NCI-H146 treated with DMSO at 0.1 percent for 48 hours (cell line): ENCODE data around the gene USP5.
"Not testable (repeated sequence)": the region's sequence is repeated elsewhere in the genome, so short reads cannot be mapped to it uniquely, and the experiment has no call there.

Experiments used
- DNase-seq: peaks from one replicate; lab custom pipeline; 2025; ENCODE audit not compliant: unreplicated experiment; lab: John Stamatoyannopoulos, UW

Gene USP5

DNA sequence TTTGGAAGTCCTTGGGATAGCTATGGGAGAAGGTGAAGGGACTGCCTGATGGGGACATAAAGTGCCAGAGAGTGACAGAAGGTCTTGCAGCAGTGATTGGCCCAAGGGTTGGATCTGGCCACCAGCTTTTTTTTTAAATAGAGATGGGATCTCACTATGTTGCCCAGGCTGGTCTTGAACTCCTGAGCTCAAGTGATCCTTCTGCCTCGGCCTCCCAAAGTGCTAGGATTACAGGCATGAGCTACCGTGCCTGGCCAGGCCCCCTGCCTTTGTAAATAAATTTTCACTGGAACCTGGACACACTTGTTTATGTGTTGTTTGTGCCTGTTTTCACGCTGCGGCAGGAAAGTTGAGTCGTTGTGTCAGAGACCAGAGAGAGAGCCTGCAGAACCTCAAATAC is 13.4 kb downstream of the USP5 start:
- DNase-seq = not testable (repeated sequence)

DNA sequence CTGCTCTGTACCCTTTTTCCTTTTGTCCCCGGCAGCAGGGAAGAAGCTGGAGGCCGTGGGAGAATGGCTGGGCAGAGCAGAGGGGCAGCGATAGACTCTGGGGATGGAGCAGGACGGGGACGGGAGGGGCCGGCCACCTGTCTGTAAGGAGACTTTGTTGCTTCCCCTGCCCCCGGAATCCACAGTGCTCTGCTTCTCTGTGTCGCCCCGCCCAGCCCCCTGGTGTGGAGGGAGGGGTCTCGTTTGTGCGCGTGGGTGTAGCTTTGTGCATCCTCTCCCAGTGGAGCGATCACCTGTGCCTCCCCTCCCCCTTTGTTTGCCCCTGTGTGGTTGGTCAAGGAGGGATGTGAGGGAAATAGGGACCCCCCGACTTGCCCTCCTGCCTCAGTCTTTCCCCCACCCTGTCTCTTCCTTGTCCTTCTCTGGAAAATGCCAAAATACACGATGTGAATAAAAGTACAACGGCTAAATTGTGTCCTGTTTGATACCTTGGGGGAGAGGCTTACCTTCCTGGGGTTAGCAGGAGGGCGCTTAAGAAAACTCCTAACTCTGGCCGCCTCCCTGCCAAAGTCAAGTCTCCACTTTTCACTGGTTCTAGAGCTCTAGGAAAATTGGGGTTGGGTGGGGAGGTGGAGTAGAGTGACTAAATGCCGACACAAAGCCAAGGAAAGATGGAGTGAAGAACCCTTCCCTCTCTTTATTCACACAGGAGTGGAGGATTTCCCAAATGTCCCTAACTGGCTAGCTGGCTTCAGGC is 14.4 kb downstream of the USP5 start:
- DNase-seq = no peak

DNA sequence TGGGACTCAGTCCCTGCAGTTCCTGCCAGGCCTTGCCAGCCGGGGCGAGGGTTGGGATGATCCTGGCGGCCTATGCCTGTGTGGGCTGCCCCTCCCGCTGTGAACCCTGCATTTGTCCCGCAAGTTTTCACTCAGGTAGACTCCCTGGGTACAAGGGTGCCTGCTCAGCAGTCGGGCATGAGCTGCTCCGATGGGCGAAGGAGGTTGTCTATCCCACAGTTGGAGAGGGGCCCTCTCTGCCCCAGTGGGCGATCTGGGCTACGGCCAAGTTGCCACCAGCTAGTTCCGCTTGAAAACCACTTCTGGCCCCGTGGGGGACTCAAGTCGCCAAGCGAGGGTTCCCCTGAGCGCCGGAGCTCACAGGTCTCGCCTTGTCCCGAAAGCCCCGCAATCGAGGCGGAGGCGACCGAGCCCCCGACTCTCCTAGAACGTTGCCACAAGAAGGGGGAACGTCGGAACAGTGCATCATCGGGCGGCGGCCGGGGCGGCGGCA is 15.0 kb downstream of the USP5 start:
- DNase-seq = no peak

DNA sequence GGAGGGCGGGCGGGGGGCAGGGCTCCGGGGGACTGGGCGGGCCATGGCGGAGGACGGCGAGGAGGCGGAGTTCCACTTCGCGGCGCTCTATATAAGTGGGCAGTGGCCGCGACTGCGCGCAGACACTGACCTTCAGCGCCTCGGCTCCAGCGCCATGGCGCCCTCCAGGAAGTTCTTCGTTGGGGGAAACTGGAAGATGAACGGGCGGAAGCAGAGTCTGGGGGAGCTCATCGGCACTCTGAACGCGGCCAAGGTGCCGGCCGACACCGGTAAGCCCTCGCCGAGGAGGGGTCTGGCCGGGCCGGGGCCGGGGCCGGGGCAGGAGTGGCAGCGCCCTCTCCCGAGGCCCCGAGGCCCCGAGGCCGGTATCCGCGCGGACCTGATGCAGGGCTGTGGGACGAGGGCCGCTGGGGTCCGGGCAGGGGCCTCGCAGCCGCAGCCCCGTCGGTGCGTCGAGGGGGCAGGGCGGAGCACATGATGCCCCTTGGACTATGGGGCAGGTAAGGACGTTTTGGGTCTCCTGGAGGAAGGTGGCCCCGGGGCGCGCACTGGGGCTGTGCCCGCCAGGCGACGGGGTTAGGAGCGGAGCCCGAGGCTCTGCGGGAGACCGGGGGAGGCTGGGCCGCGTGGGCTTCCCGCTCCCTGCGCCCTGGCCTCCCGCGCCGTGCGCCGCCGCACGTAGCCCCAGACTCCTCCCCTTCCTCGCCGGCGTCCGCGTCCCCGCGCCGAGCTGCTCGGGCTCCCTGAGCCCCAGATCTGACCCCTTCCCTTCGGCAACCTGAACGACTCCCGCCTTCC is 15.7 kb downstream of the USP5 start, which contains the start of gene TPI1:
TSS of gene TPI1 (plus strand) at position 119 of the 798 bp plus-strand sequence. CDS start at position 155, 36 bp downstream.
- peak; percentile 83 for DNase-seq

DNA sequence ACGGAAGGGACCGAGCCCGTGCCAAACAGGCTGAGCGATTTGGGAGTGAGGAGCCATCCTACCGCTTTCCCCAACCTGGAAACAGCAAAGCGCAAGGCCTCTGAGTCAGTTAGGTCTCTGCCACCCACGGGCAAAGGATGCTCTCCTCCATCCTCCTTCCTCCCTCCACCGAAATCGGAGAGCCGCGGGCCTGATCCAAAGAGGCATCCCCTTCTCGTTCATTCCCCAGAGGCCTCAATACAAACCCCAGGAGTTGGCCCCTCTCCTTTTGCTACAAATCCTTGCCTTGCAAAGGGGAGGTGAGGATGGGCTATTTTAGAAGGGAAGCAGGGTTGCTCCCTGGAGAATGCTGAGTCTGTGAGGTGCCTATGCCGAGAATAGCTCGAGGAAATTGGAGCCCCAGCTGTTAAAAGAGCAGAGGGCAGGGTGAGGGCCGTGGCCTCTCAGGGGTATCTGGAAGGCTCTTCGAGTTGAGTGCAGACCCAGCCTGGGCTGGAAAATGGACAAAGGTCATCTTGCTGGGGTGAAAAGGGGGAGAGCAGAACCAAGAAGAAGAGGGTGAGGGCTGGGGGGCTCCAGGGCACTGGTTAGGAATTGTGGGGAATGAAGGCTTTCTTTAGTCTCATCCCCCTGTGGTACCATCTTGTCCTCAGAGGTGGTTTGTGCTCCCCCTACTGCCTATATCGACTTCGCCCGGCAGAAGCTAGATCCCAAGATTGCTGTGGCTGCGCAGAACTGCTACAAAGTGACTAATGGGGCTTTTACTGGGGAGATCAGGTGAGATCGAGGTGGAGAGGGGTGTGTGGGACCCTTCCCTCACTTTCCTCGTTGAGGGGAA is 16.5 kb downstream of the USP5 start:
- no peak for DNase-seq

DNA sequence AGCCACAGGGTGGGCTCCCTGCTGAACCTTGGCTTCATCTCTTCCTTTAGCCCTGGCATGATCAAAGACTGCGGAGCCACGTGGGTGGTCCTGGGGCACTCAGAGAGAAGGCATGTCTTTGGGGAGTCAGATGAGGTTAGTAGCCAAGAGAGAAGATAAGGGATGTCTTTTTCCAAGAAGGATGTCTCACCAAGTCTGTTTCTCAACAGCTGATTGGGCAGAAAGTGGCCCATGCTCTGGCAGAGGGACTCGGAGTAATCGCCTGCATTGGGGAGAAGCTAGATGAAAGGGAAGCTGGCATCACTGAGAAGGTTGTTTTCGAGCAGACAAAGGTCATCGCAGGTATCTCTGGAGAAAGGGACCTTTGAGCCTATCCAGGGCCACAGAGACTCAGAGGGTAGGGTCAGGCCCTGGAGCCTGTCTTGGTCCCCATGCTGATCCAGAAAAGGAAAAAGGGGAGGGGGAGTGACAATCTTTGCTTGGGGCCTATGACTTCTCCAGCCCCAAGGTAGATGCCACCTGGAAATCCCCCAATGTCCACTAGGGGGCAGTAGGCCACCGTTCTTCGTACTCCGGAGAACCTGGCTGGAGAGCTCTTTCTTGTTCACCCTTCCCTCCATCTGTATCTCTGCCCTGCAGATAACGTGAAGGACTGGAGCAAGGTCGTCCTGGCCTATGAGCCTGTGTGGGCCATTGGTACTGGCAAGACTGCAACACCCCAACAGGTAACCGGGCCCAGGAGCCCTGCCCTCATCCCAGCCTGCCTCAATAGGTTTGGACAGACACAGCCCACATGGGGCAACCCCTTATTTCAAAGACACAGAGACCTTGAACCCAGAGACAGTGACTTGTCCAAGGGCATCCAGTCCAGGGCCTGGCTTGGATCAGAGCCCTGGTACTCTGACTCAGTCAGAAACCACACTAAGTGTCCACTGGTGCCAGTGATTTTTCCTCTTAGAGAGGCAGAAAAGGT is 17.4 kb downstream of the USP5 start:
- peak; percentile 82 for DNase-seq

DNA sequence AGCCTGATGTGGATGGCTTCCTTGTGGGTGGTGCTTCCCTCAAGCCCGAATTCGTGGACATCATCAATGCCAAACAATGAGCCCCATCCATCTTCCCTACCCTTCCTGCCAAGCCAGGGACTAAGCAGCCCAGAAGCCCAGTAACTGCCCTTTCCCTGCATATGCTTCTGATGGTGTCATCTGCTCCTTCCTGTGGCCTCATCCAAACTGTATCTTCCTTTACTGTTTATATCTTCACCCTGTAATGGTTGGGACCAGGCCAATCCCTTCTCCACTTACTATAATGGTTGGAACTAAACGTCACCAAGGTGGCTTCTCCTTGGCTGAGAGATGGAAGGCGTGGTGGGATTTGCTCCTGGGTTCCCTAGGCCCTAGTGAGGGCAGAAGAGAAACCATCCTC is 18.4 kb downstream of the USP5 start:
- DNase-seq = not testable (repeated sequence)

DNA sequence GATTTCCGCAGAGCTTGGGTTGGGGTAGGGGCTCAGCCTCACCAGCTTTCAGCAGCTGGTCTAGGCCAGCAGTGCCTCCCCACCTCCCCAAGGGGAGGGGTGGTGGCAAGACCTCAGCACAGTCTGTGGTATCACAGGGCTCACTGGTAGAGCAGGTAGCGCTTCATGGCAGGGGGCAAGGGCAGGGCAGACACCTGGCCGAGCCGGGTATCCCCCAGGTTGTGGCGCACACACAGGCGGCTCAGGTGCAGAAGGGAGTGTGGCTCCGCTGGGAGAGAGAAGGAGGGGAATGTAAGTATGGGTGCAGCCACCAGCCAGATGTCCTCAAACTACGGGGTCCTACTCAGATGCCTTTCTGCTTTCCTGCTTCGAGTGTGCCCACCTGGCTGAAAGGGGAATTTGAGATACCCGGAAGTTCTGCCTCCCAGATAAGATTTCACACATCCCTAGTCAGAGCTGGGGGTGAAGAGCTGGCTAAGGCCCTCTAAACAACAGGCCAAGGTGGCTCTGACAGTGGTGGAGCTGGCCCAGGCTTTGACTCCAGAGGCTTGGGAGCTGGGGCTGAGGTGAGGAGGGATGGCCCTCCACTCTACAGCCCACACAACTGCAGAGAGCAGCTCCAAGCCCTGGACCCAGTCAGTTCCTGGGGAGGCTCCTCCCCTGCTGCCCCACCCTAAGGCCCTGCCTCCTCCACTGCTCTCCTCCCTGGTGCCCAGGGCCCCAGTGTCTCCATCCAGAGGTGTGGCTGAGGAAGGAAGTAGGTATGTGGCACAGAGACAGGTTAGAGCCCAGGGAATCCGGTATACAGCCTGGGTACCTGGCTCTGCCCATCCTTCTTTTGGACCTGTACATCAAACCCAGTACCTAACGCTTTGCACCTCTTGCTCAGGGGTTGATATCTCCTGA is 19.4 kb downstream of the USP5 start:
- peak; percentile 15 for DNase-seq

DNA sequence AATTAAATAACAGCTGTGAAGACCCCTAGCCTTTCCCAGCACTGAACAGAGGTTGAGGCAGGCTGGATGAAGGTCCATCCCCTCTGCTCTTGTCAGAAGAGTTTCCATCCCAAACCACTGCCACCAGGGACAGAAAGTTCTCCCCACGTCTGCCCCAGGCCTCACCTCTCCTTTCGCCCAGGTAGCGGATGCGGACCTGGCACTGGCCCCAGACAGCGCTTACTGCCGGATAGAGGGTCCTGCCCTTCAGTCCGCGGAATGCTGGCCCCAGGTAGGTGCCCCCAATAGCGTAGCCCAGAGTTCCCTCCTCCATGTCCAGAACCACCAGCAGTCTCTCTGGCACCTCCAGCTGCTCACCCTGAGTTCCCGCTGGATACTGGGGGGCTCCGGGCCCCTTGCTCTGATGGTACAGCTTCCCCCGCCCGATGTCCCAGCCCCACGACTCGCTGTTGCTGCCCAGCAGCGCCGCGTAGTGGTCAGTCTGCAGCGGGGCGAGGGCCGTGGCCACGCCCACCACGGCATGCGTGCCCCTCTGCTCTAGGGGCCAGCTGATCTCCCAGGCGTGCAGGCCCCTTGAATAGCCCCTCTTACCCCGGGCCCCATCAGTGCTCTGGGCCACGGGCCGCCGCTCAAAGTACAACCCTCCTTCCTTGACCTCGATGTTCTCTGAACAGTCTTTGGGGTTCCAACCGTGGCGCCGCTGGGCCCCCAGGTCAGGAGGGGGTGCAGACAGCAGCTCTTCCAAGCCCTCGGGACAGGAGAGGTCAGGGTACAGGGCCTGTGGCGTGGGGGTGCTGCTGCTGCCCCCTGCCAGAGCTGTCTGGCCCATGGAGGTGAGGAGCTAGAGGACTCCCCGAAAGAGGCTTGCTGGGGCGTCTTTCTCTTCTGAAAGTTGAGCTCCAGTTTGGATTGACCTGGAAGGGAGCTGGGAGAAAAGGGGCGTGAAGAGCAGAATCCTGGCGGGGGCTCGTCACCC is 20.4 kb downstream of the USP5 start:
- peak; percentile 60 for DNase-seq

DNA sequence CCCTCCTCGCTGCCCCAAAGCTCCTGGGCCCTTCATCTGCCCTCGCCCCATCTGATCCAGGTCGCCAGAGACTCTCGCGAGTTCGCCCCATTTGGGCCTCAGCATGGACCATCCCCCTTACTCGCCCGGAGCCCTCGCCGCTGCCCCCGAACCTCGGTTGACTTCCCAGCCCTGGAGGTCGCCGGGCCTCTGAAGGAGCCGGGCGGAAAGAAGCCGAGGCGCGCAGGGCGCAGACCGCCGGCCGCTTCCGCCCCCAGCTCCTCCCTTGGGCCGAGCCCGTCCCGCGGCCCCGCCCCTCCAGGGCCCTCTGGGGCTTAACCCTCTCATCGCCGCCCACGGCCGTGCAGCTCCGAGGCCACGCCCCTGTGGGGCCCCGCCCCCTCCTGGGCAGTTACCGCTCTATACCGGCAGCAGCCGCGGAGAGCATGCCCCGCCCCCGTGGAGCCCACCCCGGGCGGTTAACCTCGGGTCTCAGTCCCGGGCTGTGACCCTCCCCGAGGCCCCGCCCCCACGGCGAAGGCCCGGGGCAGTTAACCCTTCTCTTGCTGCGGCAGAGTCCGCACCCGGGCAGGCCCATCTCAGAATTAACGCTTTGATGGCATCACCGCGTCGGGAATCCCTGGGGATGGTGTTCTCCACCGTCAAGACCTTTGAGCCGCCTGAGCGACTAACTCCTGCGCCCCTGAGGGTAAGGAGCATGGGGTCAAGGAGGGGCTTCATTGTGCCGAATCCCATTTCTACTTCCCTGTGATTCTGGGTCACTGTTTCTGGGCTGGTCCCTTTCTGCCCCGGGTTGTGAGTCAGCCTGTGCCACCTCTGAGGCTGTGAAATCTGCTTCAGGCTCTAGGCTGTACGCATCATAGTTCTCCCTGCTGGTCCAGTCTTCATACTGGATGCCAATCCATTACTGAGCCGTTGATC is 21.4 kb downstream of the USP5 start, which contains the start of gene SPSB2:
TSS of gene SPSB2 (minus strand) at position 210 of the 921 bp plus-strand sequence. CDS start 402 bp downstream, outside the sequence.
- DNase-seq = peak; percentile 97

DNA sequence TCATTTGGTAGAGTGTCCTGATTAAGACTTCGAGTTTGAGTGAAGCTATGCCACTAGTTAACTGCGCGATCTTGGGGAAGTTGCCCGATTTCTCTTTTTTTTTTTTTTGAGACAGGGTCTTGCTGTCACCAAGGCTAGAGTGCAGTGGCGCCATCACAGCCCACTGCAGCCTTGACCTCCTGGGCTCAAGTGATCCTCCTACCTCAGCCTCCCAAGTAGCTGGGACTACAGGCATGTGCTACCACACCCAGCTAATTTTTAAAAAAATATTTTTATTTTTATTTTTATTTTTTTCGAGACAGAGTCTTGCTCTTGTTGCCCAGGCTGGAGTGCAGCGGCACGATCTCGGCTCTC is 22.0 kb downstream of the USP5 start:
- DNase-seq = not testable (repeated sequence)

DNA sequence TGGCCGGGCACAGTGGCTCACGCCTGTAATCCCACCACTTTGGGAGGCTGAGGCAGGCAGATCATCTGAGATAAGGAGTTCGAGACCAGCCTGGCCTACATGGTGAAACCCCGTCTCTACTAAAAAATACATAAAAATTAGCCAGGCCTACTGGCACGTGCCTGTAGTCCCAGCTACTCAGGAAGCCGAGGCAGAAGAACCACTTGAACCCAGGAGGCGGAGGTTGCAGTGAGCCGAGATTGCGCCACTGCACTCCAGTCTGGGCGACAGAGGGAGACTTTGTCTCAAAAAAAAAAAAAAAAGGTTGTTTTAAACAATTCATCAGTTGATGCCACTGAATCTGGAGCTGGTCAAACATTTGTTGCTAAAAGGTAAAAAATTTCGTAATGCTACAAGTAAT is 27.9 kb downstream of the USP5 start:
- DNase-seq = not testable (repeated sequence)

DNA sequence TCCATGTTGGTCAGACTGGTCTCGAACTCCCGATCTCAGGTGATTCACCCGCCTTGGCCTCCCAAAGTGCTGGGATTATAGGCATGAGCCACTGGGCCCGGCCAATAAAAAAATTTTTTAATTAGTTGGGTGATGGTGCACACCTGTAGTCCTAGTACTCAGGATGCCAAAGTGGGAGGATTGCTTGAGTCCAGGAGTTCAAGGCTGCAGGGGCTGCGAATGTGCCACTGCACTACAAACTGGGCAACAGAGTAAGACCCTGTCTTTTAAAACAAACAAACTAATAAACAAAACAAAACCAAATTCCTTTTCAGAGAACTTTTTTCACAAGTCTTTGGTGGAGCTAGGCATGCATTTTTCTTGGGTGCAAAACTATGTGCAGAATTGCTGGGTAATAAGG is 31.3 kb downstream of the USP5 start:
- no peak for DNase-seq

DNA sequence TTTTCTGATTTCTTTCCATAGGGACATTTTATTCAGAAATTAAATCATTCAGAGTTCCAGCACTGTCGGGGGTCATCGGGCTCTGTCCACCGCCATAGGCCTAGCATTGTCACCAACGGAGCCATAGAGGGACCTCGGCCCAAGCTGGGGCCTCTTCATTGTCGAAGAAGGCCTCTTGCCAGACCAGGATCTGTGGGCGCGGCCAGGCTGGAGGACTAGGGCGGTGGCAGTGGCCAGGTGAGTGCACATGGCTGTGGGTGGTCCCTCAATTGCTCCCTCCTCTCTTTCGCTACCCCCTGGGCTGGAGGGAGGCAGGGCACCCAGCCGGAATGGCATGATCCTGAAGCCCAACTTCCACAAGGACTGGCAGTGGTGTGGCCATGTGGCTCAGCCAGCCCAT is 31.7 kb downstream of the USP5 start:
- no peak for DNase-seq

DNA sequence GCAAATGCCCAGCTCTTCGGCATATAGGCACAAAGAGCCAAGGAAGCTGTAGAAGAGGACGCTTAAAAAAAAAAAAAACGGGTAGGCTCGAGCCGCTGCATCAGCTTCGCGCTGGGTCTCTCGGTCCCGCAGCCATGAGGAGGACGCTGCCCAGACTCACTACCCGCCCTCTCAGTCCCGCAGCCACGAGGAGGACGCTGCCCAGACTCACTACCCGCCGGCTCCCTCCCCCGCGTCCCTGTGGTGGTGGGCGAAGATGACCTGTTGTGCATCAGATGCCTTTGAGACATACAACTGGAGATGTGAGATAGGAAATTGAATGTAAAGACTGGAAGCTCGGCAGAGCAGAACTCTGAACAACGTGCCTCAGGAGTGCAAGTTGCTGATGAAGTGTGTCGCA is 32.6 kb downstream of the USP5 start:
- no peak for DNase-seq

DNA sequence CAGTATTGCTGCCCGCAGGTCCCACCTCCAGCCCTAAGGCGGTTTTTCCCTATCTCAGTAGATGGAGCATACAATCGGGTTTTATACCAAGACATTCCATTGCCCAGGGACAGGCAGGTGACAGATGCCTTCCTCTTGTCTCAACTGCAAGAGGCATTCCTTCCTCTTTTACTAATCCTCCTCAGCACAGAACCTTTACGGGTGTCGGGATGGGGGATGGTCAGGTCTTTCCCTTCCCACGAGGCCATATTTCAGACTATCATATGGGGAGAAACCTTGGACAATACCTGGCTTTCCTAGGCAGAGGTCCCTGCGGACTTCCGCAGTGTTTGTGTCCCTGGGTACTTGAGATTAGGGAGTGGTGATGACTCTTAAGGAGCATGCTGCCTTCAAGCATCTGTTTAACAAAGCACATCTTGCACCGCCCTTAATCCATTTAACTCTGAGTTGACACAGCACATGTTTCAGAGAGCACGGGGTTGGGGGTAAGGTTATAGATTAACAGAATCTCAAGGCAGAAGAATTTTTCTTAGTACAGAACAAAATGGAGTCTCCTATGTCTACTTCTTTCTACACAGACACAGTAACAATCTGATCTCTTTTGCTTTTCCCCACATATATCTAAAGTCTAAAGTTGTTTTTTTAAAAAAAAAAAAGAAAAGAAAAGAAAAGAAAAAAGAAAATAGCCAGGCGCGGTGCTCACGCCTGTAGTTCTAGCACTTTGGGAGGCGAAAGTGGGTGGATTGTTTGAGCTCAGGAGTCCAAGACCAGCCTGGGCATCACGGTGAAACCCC is 34.5 kb downstream of the USP5 start:
- DNase-seq = not testable (repeated sequence)
